Astrocyte (in vitro differentiated cells and primary cell): ENCODE data around the gene CHST13. TPM values are rescaled to one million over a fixed set of nuclear protein-coding genes. Genes with fewer than 3 reads are reported as not detected.
"Not testable (repeated sequence)": the region's sequence is repeated elsewhere in the genome, so short reads cannot be mapped to it uniquely, and the experiment has no call there.

Source experiments
- DNase-seq: peaks from one replicate; pipeline ENCODE4 v3.0.0-alpha.2; 2010; ENCODE audit warnings: low read depth
- FAIRE-seq: peaks from 2 replicates; lab custom pipeline; 2011; peaks lifted over from hg19 to GRCh38; lab: Jason Lieb, UNC
- H2AFZ ChIP-seq: 2 replicates; pipeline ENCODE4 v1.6.0; 2012; ENCODE audit warnings: low read depth, low read length, inconsistent platforms
- H3K27ac ChIP-seq: 2 replicates; pipeline ENCODE4 v1.5.1; 2011; ENCODE audit warnings: low read depth, low read length, inconsistent platforms
- H3K27me3 ChIP-seq: 2 replicates; pipeline ENCODE4 v1.6.0; 2011; ENCODE audit warnings: low read length, inconsistent platforms; ENCODE audit not compliant: insufficient read depth
- H3K36me3 ChIP-seq: 2 replicates; pipeline ENCODE4 v1.5.1; 2011; ENCODE audit warnings: low read length, inconsistent platforms; ENCODE audit not compliant: insufficient read depth
- H3K4me1 ChIP-seq: 2 replicates; pipeline ENCODE4 v1.5.1; 2011; ENCODE audit warnings: low read length, inconsistent platforms; ENCODE audit not compliant: insufficient read depth
- H3K4me2 ChIP-seq: 2 replicates; pipeline ENCODE4 v1.6.0; 2012; ENCODE audit warnings: low read length, inconsistent platforms
- H3K4me3 ChIP-seq: 2 replicates; pipeline ENCODE4 v1.5.1; 2011; ENCODE audit warnings: low read depth, mild to moderate bottlenecking, low read length, inconsistent platforms; ENCODE audit not compliant: insufficient read depth
- H3K79me2 ChIP-seq: 2 replicates; pipeline ENCODE4 v1.6.0; 2012; ENCODE audit warnings: mild to moderate bottlenecking, low read length, inconsistent platforms; ENCODE audit not compliant: insufficient read depth
- H3K9ac ChIP-seq: 2 replicates; pipeline ENCODE4 v1.6.0; 2012; ENCODE audit warnings: mild to moderate bottlenecking, low read length, inconsistent platforms
- H3K9me3 ChIP-seq: 2 replicates; pipeline ENCODE4 v1.5.1; 2012; ENCODE audit warnings: low read depth, mild to moderate bottlenecking, low read length, inconsistent platforms; ENCODE audit not compliant: insufficient read depth
- H4K20me1 ChIP-seq: 2 replicates; pipeline ENCODE4 v1.6.0; 2012; ENCODE audit warnings: low read length, inconsistent platforms; ENCODE audit not compliant: insufficient read depth
- H3K27ac Mint-ChIP-seq: one replicate; pipeline ENCODE4 v1.8.0; 2021; ENCODE audit warnings: mild to moderate bottlenecking, mixed read lengths; ENCODE audit not compliant: unreplicated experiment
- H3K27me3 Mint-ChIP-seq: one replicate; pipeline ENCODE4 v1.8.0; 2021; ENCODE audit warnings: low read depth, mixed read lengths; ENCODE audit not compliant: unreplicated experiment
- H3K36me3 Mint-ChIP-seq: one replicate; pipeline ENCODE4 v1.8.0; 2021; ENCODE audit warnings: low read depth, mixed read lengths; ENCODE audit not compliant: unreplicated experiment
- H3K4me1 Mint-ChIP-seq: one replicate; pipeline ENCODE4 v1.8.0; 2021; ENCODE audit warnings: low read depth, mixed read lengths; ENCODE audit not compliant: unreplicated experiment
- H3K4me3 Mint-ChIP-seq: one replicate; pipeline ENCODE4 v1.8.0; 2021; ENCODE audit warnings: mild to moderate bottlenecking, moderate library complexity, mixed read lengths; ENCODE audit not compliant: unreplicated experiment
- H3K9me3 Mint-ChIP-seq: one replicate; pipeline ENCODE4 v1.8.0; 2021; ENCODE audit warnings: mild to moderate bottlenecking, mixed read lengths; ENCODE audit not compliant: unreplicated experiment
- EZH2 ChIP-seq: IDR thresholded peaks from 2 replicates; pipeline ENCODE4 v1.6.1; 2012; ENCODE audit warnings: mild to moderate bottlenecking, low read length, inconsistent platforms; ENCODE audit not compliant: insufficient read depth
- total RNA-seq: library from RNA; stranded (reverse); gene quantifications from 2 replicates; pipeline ENCODE4 v1.2.1, GENCODE V29; 2021
- TF ChIP-seq, protein P1 (sequence below): IDR thresholded peaks from 2 replicates; pipeline ENCODE4 v1.5.1; 2011; ENCODE audit warnings: low read depth, mild to moderate bottlenecking, inconsistent platforms, low read length, moderate library complexity; ENCODE audit not compliant: insufficient read depth

The CHST13 gene
- total RNA-seq, 1 donor from 2014 or later: not detected

DNA sequence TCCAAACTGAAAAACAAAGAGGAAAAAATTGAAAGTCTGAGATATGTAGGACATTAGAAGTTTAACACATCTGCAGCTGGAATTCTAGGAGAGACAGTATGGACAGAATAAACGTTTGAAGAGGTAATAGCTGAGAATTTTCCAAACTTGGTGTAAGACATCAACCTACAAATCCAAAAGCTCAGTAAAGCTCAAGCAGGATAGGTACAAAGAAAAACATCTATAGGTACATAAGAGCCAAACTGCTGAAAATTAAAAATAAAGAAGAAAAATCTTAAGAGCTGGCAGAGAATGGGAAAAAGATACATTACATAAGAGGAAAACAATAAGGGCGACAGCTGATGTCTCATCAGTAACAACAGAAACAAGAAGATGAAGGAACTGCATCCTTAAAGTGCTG is 57.6 kb downstream of the CHST13 start:
- no peaks in the 10 kb centered on the region for H3K36me3 Mint-ChIP-seq
- Histone ChIP-seq H3K9ac (no peak overlapping the region), H3K4me2 (no peak overlapping the region), H3K27me3 (peaks cover 9% of the 10 kb centered on the region), H3K27ac (no peak overlapping the region), H3K36me3 (no peaks in the 10 kb centered on the region), H3K4me1 (no peaks in the 10 kb centered on the region), H3K9me3 (no peaks in the 10 kb centered on the region), H2AFZ (no peak overlapping the region), H3K79me2 (no peaks in the 10 kb centered on the region), H3K4me3 (no peak overlapping the region), H4K20me1 (no peaks in the 10 kb centered on the region)
- no peak overlapping the region for H3K4me3 Mint-ChIP-seq
- FAIRE-seq: no peak
- no peaks in the 10 kb centered on the region for H3K9me3 Mint-ChIP-seq
- H3K27ac Mint-ChIP-seq: no peak overlapping the region
- no peak for TF ChIP-seq EZH2
- TF ChIP-seq, protein P1, sequence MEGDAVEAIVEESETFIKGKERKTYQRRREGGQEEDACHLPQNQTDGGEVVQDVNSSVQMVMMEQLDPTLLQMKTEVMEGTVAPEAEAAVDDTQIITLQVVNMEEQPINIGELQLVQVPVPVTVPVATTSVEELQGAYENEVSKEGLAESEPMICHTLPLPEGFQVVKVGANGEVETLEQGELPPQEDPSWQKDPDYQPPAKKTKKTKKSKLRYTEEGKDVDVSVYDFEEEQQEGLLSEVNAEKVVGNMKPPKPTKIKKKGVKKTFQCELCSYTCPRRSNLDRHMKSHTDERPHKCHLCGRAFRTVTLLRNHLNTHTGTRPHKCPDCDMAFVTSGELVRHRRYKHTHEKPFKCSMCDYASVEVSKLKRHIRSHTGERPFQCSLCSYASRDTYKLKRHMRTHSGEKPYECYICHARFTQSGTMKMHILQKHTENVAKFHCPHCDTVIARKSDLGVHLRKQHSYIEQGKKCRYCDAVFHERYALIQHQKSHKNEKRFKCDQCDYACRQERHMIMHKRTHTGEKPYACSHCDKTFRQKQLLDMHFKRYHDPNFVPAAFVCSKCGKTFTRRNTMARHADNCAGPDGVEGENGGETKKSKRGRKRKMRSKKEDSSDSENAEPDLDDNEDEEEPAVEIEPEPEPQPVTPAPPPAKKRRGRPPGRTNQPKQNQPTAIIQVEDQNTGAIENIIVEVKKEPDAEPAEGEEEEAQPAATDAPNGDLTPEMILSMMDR: no peak
- peaks cover 45% of the 10 kb centered on the region for H3K27me3 Mint-ChIP-seq
- no peak for DNase-seq
- no peaks in the 10 kb centered on the region for H3K4me1 Mint-ChIP-seq

DNA sequence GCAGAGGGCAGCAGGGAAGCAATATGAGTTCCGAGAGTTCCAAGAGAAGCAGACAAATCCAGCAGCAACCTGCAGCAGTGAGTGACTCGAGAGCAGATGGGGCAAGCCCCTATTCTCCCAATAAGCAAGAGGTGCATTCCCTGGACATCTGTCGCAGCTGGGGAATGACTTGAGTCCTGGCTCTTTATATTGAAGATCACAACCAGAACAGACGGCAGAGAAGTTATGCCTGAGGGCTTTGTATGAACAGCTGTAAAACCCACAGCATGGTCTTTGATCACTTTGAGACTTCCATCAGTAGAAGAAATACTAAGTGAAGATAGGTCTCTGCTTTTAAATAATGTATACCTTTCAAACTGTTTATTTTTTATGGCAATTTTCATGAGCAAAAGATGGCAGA is 58.4 kb downstream of the CHST13 start:
- H3K36me3 ChIP-seq: no peaks in the 10 kb centered on the region
- Mint-ChIP-seq H3K27me3 (peaks cover 45% of the 10 kb centered on the region), H3K27ac (no peak overlapping the region), H3K36me3 (no peaks in the 10 kb centered on the region), H3K4me1 (no peaks in the 10 kb centered on the region), H3K9me3 (peaks cover 2% of the 10 kb centered on the region), H3K4me3 (no peak overlapping the region)
- no peak overlapping the region for H3K27ac ChIP-seq
- H3K9ac ChIP-seq: no peak overlapping the region
- peaks cover 9% of the 10 kb centered on the region for H3K27me3 ChIP-seq
- H3K4me3 ChIP-seq: no peak overlapping the region
- H3K79me2 ChIP-seq: no peaks in the 10 kb centered on the region
- H3K4me1 ChIP-seq: no peaks in the 10 kb centered on the region
- no peak for DNase-seq
- H4K20me1 ChIP-seq: no peaks in the 10 kb centered on the region
- H3K4me2 ChIP-seq: no peak overlapping the region
- no peak overlapping the region for H2AFZ ChIP-seq
- no peak for TF ChIP-seq EZH2
- TF ChIP-seq, protein P1: no peak
- H3K9me3 ChIP-seq: no peaks in the 10 kb centered on the region
- FAIRE-seq: no peak

DNA sequence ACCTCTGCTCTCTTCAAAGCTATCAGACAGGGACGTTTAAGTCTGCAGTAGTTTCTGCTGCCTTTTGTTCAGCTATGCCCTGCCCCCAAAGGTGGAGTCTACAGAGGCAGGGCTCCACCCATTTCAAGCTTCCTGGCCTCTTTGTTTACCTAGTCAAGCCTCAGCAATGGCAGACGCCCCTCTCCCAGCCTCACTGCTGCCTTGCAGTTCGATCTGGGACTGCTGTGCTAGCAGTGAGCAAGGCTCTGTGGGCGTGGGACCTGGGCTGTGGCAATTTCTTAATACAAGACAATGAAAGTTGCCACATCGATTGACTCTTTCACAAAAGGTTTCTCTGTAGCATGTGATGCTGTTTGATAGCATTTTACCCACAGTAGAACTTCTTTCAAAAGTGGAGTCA is 67.6 kb downstream of the CHST13 start:
- not testable (repeated sequence) for H3K4me3 ChIP-seq, H3K4me3 Mint-ChIP-seq, H3K4me1 Mint-ChIP-seq, H3K79me2 ChIP-seq, H3K27ac Mint-ChIP-seq, FAIRE-seq, DNase-seq, H3K9ac ChIP-seq, H3K9me3 ChIP-seq, H2AFZ ChIP-seq, H3K4me2 ChIP-seq, H3K27me3 Mint-ChIP-seq, H3K36me3 ChIP-seq, H4K20me1 ChIP-seq, H3K4me1 ChIP-seq, H3K27me3 ChIP-seq, H3K36me3 Mint-ChIP-seq, H3K27ac ChIP-seq
- H3K9me3 Mint-ChIP-seq: peaks cover 29% of the 10 kb centered on the region

Other genes starting within 250 kb of the CHST13 start
- gene KLF15, start 166.7 kb upstream of the CHST13 start, total RNA-seq: 0.29 and 0.34 TPM in 2 replicates
- not detected in 2 replicates for gene CFAP100, start 129.2 kb upstream of the CHST13 start, total RNA-seq
- 19.6 and 21.6 TPM in 2 replicates for gene ZXDC, start 48.3 kb upstream of the CHST13 start, total RNA-seq
- not detected in 2 replicates for gene UROC1, start 6.4 kb upstream of the CHST13 start, total RNA-seq
- gene C3orf22, start 34.8 kb downstream of the CHST13 start, total RNA-seq: not detected in 2 replicates
- 7.6 and 11.1 TPM in 2 replicates for gene TXNRD3, start 131.0 kb downstream of the CHST13 start, total RNA-seq
- gene CHCHD6, start 180.1 kb downstream of the CHST13 start, total RNA-seq: 21.1 TPM in 2 replicates